GM12878 (cell line): ENCODE measurements around the gene ZNF302. TPM values are rescaled to one million over a fixed set of nuclear protein-coding genes. Genes with fewer than 3 reads are reported as not detected.

ENCODE experiments used
- ATAC-seq: fragments of 200-7000 bp; cut with Tn5 transposase; 3 replicates; pipeline ENCODE4 v1.9.1; 2020; ENCODE audit warnings: mild to moderate bottlenecking, moderate library complexity
- BruUV-seq: library from RNA; stranded (reverse); fragments of 400-500 nt; replicated peaks from 2 replicates; lab custom pipeline; 2021; lab: Mats Ljungman, UMichigan
- CTCF ChIA-PET: fragments of 300-600 bp; sonication (Branson Sonifier 250); formaldehyde crosslinking; extraction: SDS; loops from one replicate; lab custom pipeline; 2021; ENCODE audit warnings: inconsistent platforms; lab: Yijun Ruan, JAX
- POLR2A ChIA-PET: fragments of 350-600 bp; formaldehyde crosslinking; extraction: SDS; loops from one replicate; lab custom pipeline; 2021; ENCODE audit warnings: inconsistent platforms; lab: Charles Lee
- RAD21 ChIA-PET: fragments of 300-600 bp; sonication (Branson Sonifier 250); formaldehyde crosslinking; loops from one replicate; lab custom pipeline; 2023; ENCODE audit warnings: antibody characterized with exemption; ENCODE audit not compliant: unreplicated experiment; lab: Charles Lee
- SMC1A ChIA-PET: fragments of 300-600 bp; sonication (Branson Sonifier 250); formaldehyde crosslinking; loops from one replicate; lab custom pipeline; 2023; ENCODE audit not compliant: unreplicated experiment, uncharacterized antibody; lab: Charles Lee
- DNase-seq: peaks from one replicate; pipeline ENCODE4 v3.0.0-alpha.2; 2011; ENCODE audit warnings: low read depth, low spot score
- FAIRE-seq: peaks from 3 replicates; lab custom pipeline; 2011; peaks lifted over from hg19 to GRCh38; lab: Jason Lieb, UNC
- H2AFZ ChIP-seq: 2 replicates; pipeline ENCODE4 v1.6.0; 2011; ENCODE audit warnings: low read depth, low read length, control low read depth; ENCODE audit not compliant: control insufficient read depth
- H3K27ac ChIP-seq: 2 replicates; pipeline ENCODE4 v1.5.1; 2011; ENCODE audit warnings: control low read depth; ENCODE audit not compliant: control insufficient read depth, insufficient read depth
- H3K27me3 ChIP-seq, 2 experiments: replicated peaks in 1 of 2; 2 replicates each; pipeline versions ENCODE4 v1.6.0 to v1.6.1; 2011; ENCODE audit warnings: low read length in 1 of 2; ENCODE audit not compliant: control insufficient read depth in 2 of 2, insufficient read depth in 2 of 2
- H3K36me3 ChIP-seq, 2 experiments: 2 replicates each; pipeline ENCODE4 v1.5.1; 2011; ENCODE audit warnings: low read length in 1 of 2; ENCODE audit not compliant: control insufficient read depth in 2 of 2, insufficient read depth in 2 of 2
- H3K4me1 ChIP-seq: 2 replicates; pipeline ENCODE4 v1.6.1; 2011; ENCODE audit warnings: mild to moderate bottlenecking, low read length, moderate library complexity, mixed read lengths; ENCODE audit not compliant: control insufficient read depth, insufficient read depth
- H3K4me2 ChIP-seq: 2 replicates; pipeline ENCODE4 v1.6.0; 2011; ENCODE audit warnings: control low read depth; ENCODE audit not compliant: control insufficient read depth, insufficient read depth
- H3K4me3 ChIP-seq: fragments of 200-600 bp; sonication (generic); 2 replicates; pipeline ENCODE4 v1.5.1; 2016
- H3K79me2 ChIP-seq: 2 replicates; pipeline ENCODE4 v1.6.0; 2011; ENCODE audit warnings: low read length; ENCODE audit not compliant: control insufficient read depth, insufficient read depth
- H3K9ac ChIP-seq: 2 replicates; pipeline ENCODE4 v1.8.0; 2011; ENCODE audit warnings: low read length, control low read depth, mixed read lengths; ENCODE audit not compliant: control insufficient read depth, insufficient read depth
- H3K9me3 ChIP-seq: replicated peaks from 3 replicates; pipeline ENCODE4 v1.5.1; 2011; ENCODE audit warnings: mild to moderate bottlenecking, low read length; ENCODE audit not compliant: control insufficient read depth, insufficient read depth
- H4K20me1 ChIP-seq: 2 replicates; pipeline ENCODE4 v1.6.0; 2011; ENCODE audit not compliant: control insufficient read depth, insufficient read depth
- ATF7 ChIP-seq: fragments of 450-650 bp; IDR thresholded peaks from 2 replicates; pipeline ENCODE4 v1.6.1; 2016; ENCODE audit warnings: low read depth, mild to moderate bottlenecking
- ETV6 ChIP-seq, 2 experiments: fragments of 450-650 bp in 1 of 2; IDR thresholded peaks in 1 of 2; conservative IDR thresholded peaks in 1 of 2; 2 replicates each; pipeline ENCODE4 v1.6.1; 2014; ENCODE audit warnings: antibody characterized with exemption in 1 of 2, borderline replicate concordance in 1 of 2, low read depth in 1 of 2, mild to moderate bottlenecking in 1 of 2, moderate library complexity in 1 of 2
- EZH2 ChIP-seq: IDR thresholded peaks from 2 replicates; pipeline ENCODE4 v1.6.1; 2012; ENCODE audit warnings: low read depth, mild to moderate bottlenecking, control low read depth, inconsistent platforms, low read length, borderline replicate concordance; ENCODE audit not compliant: control insufficient read depth
- HDAC2 ChIP-seq: fragments of 200-600 bp; sonication (generic); IDR thresholded peaks from 2 replicates; pipeline ENCODE4 v1.6.1; 2017
- KAT2A ChIP-seq: conservative IDR thresholded peaks from 2 replicates; pipeline ENCODE4 v1.6.1; 2011; ENCODE audit warnings: low read depth, low read length; ENCODE audit not compliant: control insufficient read depth
- SMAD1 ChIP-seq: fragments of 450-650 bp; IDR thresholded peaks from 2 replicates; pipeline ENCODE4 v1.6.1; 2018; ENCODE audit warnings: mild to moderate bottlenecking, low read depth; ENCODE audit not compliant: partially characterized antibody
- whole genome bisulfite sequencing: methylation state at CpG from one replicate; pipeline ENCODE4 v1.1.6; 2016; ENCODE audit warnings: low lambda C conversion rate; ENCODE audit not compliant: insufficient replicate concordance, insufficient coverage; ENCODE audit errors: missing lambda C conversion rate; 5-methylcytosine and 5-hydroxymethylcytosine counted together
- in situ Hi-C: fragments of 300-500 bp; cut with MboI; formaldehyde crosslinking; loops from 9 replicates; pipeline ENCODE4 v1.14.3; 2018; ENCODE audit warnings: mixed read lengths
- intact Hi-C: fragments of 100-400 bp; cut with micrococcal nuclease; formaldehyde crosslinking; loops from one replicate; pipeline ENCODE4 v1.14.2; 2022; ENCODE audit not compliant: unreplicated experiment
- polyA plus RNA-seq, 11 experiments: library from polyadenylated mRNA; depleted of rRNA in 4 of 11; unstranded in 6 of 11; stranded (reverse) in 5 of 11; fragments of >200 nt; fragmentation: Nextera tagmentation in 4 of 11; fragmentation: Illumina TruSeq in 1 of 11; extraction: Ambion mirVana in 4 of 11; extraction: Trizol in 1 of 11; gene quantifications; 1 replicate in 1 of 11; 2 replicates in 10 of 11; pipeline versions ENCODE4 v1.2.1 to v1.2.3, GENCODE V29; 2011 to 2016; ENCODE audit warnings: inconsistent platforms in 2 of 11, missing spikeins in 2 of 11, low read depth in 1 of 11
- total RNA-seq, 4 experiments: library from RNA; depleted of rRNA in 3 of 4; stranded (reverse); fragments of >200 nt in 3 of 4; fragmentation: Illumina TruSeq in 1 of 4; extraction: Trizol in 1 of 4; gene quantifications; 2 replicates each; pipeline versions ENCODE4 v1.2.1 to v1.2.3, GENCODE V29; 2013 to 2021

ZNF302 gene
- total and polyA plus RNA-seq, 10 of the 15 experiments (the other 5 are each of a cell fraction or from before 2014, with no cell fraction given): 8.4 to 35.4 (median 19.7) TPM

GRCh38 chr19:34711890-34712289 is 34.4 kb downstream of the ZNF302 start:
- intact Hi-C loops: loop anchor here (1.0 to 10.0 kb wide), 3 partner anchors 73 to 927 kb away; no protein-coding TSS in a partner anchor
- Histone ChIP-seq H3K36me3 (no peaks in the 10 kb centered on the region), H3K9me3 (peaks cover 4% of the 10 kb centered on the region; the same call in 1 of the 3 replicates), H3K4me1 (no peaks in the 10 kb centered on the region), H2AFZ (no peak overlapping the region), H3K27me3 (no peaks in the 10 kb centered on the region), H4K20me1 (no peaks in the 10 kb centered on the region), H3K4me3 (no peak overlapping the region), H3K9ac (no peak overlapping the region), H3K79me2 (no peaks in the 10 kb centered on the region), H3K4me2 (no peak overlapping the region), H3K27ac (no peak overlapping the region)
- ChIA-PET CTCF (interaction anchor here (0.9 to 3.4 kb wide), 7 partner anchors 9 to 934 kb away, joined by 3 to 45 read pairs (median 4); no protein-coding TSS in a partner anchor), POLR2A (no interaction called here), RAD21 (interaction anchor here (1.7 kb wide), 1 partner anchor 72 kb away, joined by 8 read pairs; no protein-coding TSS in a partner anchor), SMC1A (interaction anchor here (1.1 to 1.5 kb wide), 3 partner anchors 36 to 74 kb away, joined by 3 to 4 read pairs (median 4); no protein-coding TSS in a partner anchor)
- ATAC-seq (no peak), FAIRE-seq (no peak), DNase-seq (no peak)
- BruUV-seq: no TSS peak
- in situ Hi-C loops: loop anchor here (5.0 to 25.0 kb wide), 2 partner anchors 75 to 925 kb away; partner anchors contain the start of gene KCTD15
- TF ChIP-seq ATF7 (no peak), HDAC2 (no peak), ETV6 (conservative IDR thresholded peaks at IDR 0.05 in 1 of 2, IDR thresholded peaks at IDR 0.05 in 1 of 2; ENCODE audit: borderline replicate concordance in 1 of 2, low read depth in 1 of 2) (no peak), EZH2 (no peak), KAT2A (no peak), SMAD1 (no peak)
- 32% methylated on average over 6 of the region's 6 CpGs for WGBS
